HCT116 (cell line): ENCODE results near the gene ACOT2.
"Not testable (repeated sequence)": the region's sequence is repeated elsewhere in the genome, so short reads cannot be mapped to it uniquely, and the experiment has no call there.

Source experiments
- CTCF ChIP-seq, 3 experiments: fragments of 200-600 bp in 1 of 3; sonication (generic) in 1 of 3; IDR thresholded peaks in 2 of 3; conservative IDR thresholded peaks in 1 of 3; 2 replicates each; pipeline ENCODE4 v1.5.1; 2012 to 2017; ENCODE audit warnings: low read depth in 2 of 3, low read length in 2 of 3, antibody characterized with exemption in 1 of 3, borderline replicate concordance in 1 of 3, control low read depth in 1 of 3, mild to moderate bottlenecking in 1 of 3, mixed read lengths in 1 of 3, mixed run types in 1 of 3, moderate library complexity in 1 of 3; ENCODE audit not compliant: insufficient read depth in 1 of 3
- ELF1 ChIP-seq: IDR thresholded peaks from 2 replicates; pipeline ENCODE4 v1.6.1; 2012; ENCODE audit warnings: low read depth, borderline replicate concordance
- POLR2A ChIP-seq: IDR thresholded peaks from 2 replicates; pipeline ENCODE4 v1.7.0; 2011; ENCODE audit warnings: borderline replicate concordance; ENCODE audit not compliant: insufficient read depth, insufficient read length; ENCODE audit errors: extremely low read depth
- YY1 ChIP-seq: IDR thresholded peaks from 2 replicates; pipeline ENCODE4 v1.6.1; 2011; ENCODE audit warnings: low read length, low read depth, moderate library complexity, mild to moderate bottlenecking; ENCODE audit not compliant: insufficient replicate concordance; ENCODE audit errors: extremely low read depth
- ZNF274 ChIP-seq: fragments of 200-500 bp; sonication (Bioruptor generic); IDR thresholded peaks from 2 replicates; pipeline ENCODE4 v1.6.1; 2014; ENCODE audit warnings: mild to moderate bottlenecking, low read depth, low read length, inconsistent platforms
- TF ChIP-seq, protein P1 (sequence below): IDR thresholded peaks from 2 replicates; pipeline ENCODE4 v1.6.1; 2012; ENCODE audit warnings: low read depth

- TF ChIP-seq CTCF (IDR thresholded peaks at IDR 0.05 in 2 of 3, conservative IDR thresholded peaks at IDR 0.05 in 1 of 3; ENCODE audit: borderline replicate concordance in 1 of 3, insufficient read depth in 1 of 3, low read depth in 2 of 3, low read length in 2 of 3); ZNF274; ELF1; YY1; POLR2A: not testable (repeated sequence)
- TF ChIP-seq, protein P1, sequence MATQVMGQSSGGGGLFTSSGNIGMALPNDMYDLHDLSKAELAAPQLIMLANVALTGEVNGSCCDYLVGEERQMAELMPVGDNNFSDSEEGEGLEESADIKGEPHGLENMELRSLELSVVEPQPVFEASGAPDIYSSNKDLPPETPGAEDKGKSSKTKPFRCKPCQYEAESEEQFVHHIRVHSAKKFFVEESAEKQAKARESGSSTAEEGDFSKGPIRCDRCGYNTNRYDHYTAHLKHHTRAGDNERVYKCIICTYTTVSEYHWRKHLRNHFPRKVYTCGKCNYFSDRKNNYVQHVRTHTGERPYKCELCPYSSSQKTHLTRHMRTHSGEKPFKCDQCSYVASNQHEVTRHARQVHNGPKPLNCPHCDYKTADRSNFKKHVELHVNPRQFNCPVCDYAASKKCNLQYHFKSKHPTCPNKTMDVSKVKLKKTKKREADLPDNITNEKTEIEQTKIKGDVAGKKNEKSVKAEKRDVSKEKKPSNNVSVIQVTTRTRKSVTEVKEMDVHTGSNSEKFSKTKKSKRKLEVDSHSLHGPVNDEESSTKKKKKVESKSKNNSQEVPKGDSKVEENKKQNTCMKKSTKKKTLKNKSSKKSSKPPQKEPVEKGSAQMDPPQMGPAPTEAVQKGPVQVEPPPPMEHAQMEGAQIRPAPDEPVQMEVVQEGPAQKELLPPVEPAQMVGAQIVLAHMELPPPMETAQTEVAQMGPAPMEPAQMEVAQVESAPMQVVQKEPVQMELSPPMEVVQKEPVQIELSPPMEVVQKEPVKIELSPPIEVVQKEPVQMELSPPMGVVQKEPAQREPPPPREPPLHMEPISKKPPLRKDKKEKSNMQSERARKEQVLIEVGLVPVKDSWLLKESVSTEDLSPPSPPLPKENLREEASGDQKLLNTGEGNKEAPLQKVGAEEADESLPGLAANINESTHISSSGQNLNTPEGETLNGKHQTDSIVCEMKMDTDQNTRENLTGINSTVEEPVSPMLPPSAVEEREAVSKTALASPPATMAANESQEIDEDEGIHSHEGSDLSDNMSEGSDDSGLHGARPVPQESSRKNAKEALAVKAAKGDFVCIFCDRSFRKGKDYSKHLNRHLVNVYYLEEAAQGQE = not testable (repeated sequence)
These were observed 6.3 kb upstream of the ACOT2 start for GRCh38 chr14:73562696-73563095.
